Suppressor macrophage (primary cell): ENCODE results near the gene DGAT2L6.

Experiments
- DNase-seq, 4 experiments: peaks; one replicate each; pipeline ENCODE4 v3.0.0-alpha.2; 2020 to 2022
- total RNA-seq, 17 experiments: gene quantifications; one replicate each; lab custom pipeline; 2026; ENCODE audit warnings: mixed read lengths in 6 of 17, inconsistent platforms in 3 of 17; lab: John Stamatoyannopoulos, UW

The DGAT2L6 gene, protein sequence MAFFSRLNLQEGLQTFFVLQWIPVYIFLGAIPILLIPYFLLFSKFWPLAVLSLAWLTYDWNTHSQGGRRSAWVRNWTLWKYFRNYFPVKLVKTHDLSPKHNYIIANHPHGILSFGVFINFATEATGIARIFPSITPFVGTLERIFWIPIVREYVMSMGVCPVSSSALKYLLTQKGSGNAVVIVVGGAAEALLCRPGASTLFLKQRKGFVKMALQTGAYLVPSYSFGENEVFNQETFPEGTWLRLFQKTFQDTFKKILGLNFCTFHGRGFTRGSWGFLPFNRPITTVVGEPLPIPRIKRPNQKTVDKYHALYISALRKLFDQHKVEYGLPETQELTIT
- 0 to 0.33 (median 0) reads per million in 17 experiments for total RNA-seq

DNA sequence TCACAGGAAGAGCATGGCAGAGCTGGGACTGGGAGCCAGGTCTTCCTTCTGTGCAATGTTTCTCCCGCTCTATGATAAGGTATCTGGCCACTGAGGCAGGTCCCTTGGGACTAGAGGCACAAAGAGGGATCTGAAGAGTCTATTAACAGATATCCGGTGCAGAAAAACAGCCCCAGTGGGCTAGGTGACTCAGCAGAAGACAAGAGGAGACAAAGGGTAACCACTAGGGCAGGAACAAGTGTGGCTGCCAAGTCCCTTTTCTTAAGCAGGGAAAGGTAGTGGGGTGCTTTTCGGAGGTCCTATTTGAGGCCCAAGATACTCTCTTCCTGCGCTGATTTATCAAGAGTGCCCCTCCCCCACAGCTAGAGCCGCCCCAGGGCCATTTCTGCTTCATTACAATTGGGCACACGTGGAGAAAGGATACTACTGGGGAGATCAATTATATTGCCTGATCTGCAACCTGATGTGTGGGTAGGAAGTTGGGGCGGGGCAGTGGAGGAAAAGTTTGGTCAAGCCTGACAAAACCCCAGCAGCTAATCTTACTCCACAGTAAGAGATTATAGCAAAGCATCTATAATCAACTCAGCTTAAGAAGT is at the start of gene DGAT2L6:
Gene DGAT2L6, plus strand, starts transcription at position 546 of the 596 bp plus-strand sequence. CDS start 100 bp downstream, outside the sequence.
- DNase-seq = no peak

DNA sequence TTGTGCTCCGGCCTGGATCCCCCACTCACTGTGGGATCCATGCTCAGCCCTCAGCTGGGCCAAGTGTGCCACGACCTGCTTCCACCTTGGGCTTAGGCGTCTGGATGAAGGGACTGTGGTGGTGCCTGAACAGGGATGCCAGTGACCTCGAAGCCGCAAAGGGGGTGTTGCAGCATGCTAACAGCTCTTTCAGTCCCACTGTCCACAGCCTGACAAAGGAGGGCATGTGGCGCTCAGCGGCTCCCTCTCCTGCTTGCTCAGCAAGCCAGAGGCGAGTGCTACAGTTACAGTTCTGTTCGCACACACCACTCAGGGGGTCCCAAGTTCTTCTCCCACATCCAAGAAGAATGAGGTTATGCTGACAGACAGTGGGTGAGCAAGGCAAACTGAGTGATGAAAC is 49.2 kb upstream of the DGAT2L6 start:
- DNase-seq = no peak

- DNase-seq = peak in 2 of 4 experiments; percentile 2 to 7
Observed at GRCh38 chrX:70129816-70130215, 47.5 kb upstream of the DGAT2L6 start.

DNA sequence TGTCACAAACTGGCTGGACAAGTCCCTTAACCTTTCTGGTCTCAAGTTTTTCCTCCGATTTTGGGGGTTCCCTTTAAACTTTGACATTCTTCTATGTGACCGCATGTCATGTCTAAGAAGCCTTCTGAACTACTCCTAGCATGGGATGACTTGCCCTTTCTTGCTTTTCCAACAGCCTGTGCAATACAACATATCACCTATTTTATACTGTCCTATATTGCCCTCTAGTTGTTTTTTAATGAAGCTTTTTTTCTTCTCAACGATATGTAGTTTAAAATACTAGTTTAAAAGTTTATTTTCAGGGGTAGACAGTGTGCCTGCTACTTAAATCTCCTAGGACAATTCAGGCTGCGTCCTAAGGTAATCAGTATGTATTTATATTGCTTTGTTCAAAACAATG is 45.1 kb upstream of the DGAT2L6 start:
- peak in 2 of 4 experiments; percentile 16 to 17 for DNase-seq

DNA sequence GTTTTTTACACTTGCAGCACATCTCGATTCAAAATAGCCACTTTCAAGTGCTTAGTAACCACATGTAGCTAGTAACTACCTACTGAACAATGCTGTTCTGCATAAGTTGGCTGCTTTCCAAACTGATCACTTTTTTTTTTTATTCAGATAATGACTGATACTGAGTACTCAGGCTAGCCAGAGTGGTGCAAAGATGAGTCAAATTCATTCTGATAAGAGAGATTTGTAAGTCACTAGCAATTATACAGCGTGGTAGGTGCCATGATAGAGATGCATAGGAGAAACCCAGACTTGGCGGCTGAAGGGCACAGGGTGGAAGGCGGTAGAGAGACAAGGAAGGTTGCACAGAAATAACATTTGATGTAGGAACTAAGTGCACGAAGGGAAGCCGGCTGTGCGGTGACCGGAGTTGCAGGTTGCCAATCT is 44.4 kb upstream of the DGAT2L6 start:
- DNase-seq = no peak

DNA sequence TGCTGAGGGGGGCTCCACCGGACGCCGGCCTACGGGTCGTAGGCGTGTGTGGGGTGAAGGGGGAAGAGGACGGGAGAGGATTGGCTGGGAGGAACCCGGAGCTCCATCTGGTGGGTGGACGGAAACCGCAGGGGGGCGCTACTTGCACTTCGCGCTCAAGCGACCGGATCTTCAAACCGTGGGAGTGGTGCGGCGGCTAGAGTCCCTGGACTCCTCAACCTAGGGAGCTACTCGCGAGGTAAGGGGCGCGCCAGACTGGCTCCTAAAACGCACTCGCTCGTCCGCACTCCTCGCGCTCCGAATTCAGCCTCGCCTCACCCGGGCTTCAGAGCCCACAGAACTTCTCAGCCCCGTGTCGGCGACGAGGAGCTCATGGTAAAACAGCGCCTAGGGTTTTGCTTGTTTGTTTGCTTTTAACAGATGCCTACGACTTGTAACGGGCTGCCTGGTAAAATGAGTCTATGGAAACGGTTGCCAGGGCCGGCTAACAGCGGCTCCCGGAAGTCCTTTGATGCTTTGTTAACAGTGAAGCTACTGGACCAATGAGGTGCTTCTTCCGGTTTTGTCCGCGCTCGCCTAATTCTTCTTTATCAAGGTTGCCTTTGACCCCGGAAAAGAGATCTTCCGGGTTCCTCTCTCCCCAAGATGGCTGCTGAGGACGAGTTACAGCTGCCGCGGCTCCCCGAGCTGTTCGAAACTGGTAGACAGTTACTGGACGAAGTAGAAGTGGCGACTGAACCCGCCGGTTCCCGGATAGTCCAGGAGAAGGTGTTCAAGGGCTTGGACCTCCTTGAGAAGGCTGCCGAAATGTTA is 43.8 kb upstream of the DGAT2L6 start, which contains the start of gene IGBP1:
Gene IGBP1, plus strand, starts transcription at position 145 of the 813 bp plus-strand sequence. Its CDS starts 501 bp downstream, at position 646.
- peak; percentile 79 to 91 (median 88) for DNase-seq

DNA sequence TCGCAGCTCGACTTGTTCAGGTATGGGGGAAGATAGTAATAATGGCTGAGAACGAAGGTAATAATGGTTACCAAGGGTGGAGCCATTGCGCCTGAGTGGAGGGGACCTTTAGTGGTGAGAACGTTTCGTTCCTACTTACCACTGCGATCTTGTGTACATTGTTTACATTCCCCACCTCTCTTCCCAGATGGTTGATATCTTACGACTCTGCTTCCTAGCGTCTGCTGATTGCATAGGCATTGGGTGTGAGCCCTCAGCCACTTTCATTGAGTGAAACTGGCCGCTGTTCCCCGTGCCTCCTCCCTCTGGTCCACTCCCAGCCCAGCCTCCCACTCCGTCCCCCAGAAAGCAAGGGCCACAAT is 43.2 kb upstream of the DGAT2L6 start:
- DNase-seq = peak in 2 of 4 experiments; percentile 0 to 4

GRCh38 chrX:70138622-70139021 is 38.7 kb upstream of the DGAT2L6 start:
- DNase-seq = no peak

GRCh38 chrX:70139736-70140135 is 37.5 kb upstream of the DGAT2L6 start:
- DNase-seq = no peak

- DNase-seq = no peak
Observed at GRCh38 chrX:70141373-70141772, 35.9 kb upstream of the DGAT2L6 start.

DNA sequence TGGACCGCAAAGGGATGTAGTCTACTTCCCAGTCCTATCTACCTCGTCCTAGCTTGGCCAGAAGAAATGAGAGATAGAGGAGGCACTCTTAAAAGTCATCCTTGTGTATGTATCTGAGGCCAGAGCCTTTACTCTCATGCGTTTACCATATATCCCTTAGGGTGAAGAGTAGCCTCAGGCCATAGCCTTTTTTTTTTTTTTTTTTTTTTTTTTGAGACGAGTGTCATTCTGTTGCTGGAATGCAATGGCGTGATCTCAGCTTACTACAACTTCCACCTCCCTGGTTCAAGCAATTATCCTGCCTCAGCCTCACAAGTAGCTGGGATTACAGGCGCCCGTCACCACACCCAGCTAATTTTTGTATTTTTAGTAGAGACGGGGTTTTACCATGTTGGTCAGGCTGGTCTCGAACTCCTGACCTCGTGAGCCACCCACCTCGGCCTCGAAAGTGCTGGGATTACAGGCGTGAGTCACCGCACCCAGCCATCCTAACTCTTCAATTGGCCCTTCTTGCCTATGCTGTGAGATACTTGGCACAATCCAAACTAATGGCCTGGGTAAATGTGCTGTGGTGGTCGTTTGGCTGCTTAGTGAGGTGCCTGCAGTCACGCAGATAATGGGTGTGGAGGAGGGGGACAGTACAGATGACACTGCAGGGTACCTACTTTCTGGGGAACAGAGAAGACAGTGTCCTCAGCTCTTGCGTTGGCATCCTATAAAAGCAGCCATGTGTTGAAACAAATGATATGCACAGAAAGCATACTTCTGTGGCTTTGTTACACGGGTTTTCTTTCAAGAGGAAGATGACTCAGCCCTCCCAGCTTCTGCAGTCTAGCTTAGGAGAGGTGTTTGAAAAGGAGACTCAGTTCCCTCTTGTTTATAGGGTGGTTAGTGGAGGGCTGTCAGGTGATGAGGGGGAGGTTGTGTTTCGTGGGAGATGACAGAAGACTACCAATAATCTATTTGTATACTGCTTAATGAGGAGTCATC is 10.4 kb upstream of the DGAT2L6 start:
- peak in 3 of 4 experiments; percentile 7 to 11 (median 10) for DNase-seq

- no peak for DNase-seq
Observed at GRCh38 chrX:70168238-70169188, 8.8 kb upstream of the DGAT2L6 start.

- no peak for DNase-seq
Observed at GRCh38 chrX:70169281-70169680, 8.0 kb upstream of the DGAT2L6 start.

DNA sequence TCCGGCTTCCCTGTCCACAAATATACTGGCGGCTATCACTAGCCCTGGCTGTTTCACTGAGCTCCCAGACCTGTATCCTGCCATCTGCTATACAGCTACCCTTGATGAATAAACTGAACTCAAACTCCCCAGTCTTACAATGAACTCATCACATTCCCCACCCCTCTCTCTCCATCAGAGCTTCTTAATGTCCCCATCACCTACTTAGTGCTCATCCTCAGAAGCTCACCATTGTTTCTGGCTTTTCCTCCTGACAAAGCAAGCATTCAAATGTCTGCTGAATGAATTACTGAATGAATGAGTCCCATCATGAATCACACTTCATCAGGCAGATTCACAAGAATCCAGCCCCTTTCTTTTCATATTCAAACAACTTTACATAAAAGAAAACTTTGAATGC is 5.7 kb upstream of the DGAT2L6 start:
- peak in 1 of 4 experiments; percentile 5 for DNase-seq

- peak in 2 of 4 experiments; percentile 8 to 10 for DNase-seq
Observed at GRCh38 chrX:70172221-70172620, 5.1 kb upstream of the DGAT2L6 start.

GRCh38 chrX:70172964-70173363 is 4.3 kb upstream of the DGAT2L6 start:
- no peak for DNase-seq

GRCh38 chrX:70174754-70175153 is 2.5 kb upstream of the DGAT2L6 start:
- DNase-seq = no peak

DNA sequence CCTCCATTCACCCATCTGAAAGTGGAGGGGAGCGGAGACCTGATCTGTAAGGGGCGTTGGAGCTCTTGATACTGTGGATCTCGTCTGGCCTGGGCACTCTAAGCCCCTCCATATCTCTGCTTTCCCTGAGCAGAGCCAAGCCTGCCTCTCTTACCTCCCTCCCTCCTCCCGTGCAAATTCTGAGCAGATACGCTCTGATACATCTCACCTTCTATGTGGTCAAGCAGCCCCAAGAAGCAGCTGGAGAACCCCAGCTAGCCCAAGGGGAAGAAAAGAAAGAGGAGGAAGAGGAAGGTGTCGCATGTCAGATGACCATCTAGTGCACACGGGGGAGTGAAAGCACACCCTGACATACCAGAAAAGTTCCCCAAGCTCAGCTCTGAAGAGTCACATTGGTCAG is 1.9 kb upstream of the DGAT2L6 start:
- DNase-seq = no peak

GRCh38 chrX:70183091-70183490 is 5.8 kb downstream of the DGAT2L6 start:
- no peak for DNase-seq

DNA sequence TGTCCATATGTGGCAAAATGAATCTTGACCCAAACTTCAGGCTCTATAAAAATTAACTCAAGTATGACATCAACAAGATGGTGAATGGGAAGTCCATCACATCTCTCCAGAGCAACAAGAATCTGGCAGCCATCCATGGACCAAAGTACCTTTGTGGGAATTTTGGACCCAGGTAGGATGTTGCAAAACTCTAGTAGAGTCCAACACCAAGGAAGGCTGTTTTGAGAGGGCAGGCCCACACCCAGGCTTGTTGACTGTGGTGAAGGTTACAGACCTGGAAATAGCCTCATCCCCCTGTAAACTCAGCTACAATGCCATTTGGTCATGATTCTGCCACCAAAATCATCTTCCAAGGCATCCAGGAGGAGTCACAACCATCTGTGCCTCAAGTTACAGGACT is 12.9 kb downstream of the DGAT2L6 start:
- DNase-seq = no peak
